ENCODE results near the gene SLC4A5.

SLC4A5 gene

DNA sequence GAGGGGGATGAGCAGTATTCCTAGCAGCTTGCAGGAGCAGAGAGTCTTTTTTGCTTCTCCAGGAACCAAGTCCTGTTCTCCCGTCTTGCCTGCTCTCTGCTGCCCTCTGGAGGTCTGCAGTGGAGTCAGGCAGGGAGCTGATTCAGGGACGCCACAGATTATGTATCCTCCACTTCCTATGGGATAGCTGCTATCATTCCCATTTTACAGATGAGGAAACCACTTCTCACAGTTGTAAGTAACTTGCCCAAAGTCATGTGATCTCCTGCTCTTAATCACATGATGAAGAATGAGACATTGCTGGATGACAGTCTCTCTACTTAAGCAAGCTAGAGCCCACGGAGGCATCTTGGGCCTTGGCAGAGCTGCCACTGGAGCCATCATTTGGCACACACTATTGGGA lies 8.3 kb downstream of the SLC4A5 start:
- TF ChIP-seq, protein P1, sequence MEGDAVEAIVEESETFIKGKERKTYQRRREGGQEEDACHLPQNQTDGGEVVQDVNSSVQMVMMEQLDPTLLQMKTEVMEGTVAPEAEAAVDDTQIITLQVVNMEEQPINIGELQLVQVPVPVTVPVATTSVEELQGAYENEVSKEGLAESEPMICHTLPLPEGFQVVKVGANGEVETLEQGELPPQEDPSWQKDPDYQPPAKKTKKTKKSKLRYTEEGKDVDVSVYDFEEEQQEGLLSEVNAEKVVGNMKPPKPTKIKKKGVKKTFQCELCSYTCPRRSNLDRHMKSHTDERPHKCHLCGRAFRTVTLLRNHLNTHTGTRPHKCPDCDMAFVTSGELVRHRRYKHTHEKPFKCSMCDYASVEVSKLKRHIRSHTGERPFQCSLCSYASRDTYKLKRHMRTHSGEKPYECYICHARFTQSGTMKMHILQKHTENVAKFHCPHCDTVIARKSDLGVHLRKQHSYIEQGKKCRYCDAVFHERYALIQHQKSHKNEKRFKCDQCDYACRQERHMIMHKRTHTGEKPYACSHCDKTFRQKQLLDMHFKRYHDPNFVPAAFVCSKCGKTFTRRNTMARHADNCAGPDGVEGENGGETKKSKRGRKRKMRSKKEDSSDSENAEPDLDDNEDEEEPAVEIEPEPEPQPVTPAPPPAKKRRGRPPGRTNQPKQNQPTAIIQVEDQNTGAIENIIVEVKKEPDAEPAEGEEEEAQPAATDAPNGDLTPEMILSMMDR (conservative IDR thresholded peaks at IDR 0.05) = peak; percentile 87
- TF ChIP-seq ZFX (IDR thresholded peaks at IDR 0.05) = no peak
- no peak overlapping the region for H3K27ac ChIP-seq

DNA sequence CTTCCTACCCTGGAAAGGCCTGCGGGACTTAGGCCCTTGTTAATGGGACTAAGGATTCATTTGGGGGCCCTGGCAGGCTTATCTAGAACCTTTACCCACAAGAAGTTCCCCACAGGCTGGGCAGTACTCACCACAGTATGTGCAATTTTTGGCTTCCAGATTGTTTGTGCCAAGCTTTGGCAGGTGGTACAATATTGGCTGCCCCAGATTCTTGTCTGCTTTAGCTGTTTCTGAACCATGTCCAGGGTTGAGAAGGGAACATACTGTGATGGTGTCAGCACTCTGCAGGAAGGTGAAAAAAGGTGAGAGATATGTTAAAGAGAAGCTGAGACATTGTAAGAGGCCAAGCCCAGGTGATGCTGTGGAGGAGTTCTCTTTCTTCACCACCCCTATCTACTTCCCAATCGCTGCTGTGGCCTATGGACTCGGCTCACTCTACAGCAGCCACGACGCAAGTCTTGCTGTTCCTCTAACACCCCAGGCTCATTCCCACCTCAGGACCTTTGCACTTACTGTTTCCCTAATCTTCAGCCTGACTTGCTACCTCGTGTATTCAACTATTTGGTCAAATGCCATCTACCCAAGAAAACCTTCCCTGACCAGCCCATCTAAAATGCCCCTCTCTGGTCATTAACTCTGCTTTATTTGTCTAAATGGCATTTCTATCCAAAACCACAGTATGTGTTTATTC lies 9.2 kb downstream of the SLC4A5 start:
- TF ChIP-seq ZFX (IDR thresholded peaks at IDR 0.05) = no peak
- no peak overlapping the region for H3K27ac ChIP-seq

DNA sequence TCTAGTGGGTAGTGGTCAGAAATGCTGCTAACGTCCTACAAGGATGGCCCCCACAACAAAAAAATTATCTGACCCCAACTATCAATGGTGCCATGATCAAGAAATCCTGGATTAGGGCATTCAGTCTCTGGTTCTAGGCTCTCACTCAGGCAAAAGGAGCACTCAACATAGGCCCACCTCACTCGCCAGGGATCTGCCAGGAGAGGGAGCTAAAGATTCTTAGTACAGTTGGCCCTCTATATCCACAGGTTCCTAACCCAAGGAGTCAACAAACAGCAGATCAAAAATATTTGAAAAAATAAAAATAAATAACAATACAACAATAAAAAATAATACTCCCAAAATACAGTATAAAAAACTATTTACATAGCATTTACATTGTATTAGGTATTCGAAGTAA lies 10.0 kb downstream of the SLC4A5 start:
- H3K27ac ChIP-seq = no peak overlapping the region
- no peak for TF ChIP-seq ZFX (IDR thresholded peaks at IDR 0.05)
- TF ChIP-seq, protein P1 (conservative IDR thresholded peaks at IDR 0.05) = peak; percentile 21

DNA sequence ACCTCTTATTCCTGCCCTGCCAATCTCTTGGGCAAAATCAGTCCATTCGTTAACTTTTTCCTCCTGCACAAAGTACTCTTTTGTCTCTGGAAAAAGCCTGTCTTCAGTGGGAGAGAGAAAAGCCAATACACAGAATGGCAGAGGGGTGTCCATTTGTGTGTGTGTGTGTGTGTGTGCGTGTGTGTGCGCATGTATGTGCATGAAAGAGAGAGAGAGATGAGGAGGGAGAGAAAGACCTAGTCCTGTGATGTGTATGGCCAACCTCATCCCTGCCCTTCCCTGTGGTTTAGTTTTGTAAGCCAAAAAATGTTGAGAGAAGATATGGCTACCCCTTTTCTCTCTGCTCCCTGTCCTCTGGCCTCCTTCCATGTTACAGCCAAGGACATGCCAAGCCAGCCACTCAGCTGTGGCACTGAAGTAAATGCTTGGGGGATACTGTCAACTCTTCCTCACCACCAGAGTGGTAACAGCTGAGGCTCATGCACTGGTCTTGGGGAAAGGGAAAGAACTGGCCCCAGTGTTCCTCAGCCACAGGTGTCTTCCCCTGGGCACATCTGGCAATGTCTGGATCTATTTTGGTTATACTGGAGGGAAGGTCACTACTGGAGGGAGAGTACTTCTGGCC lies 10.6 kb downstream of the SLC4A5 start:
- TF ChIP-seq ZFX (IDR thresholded peaks at IDR 0.05) = no peak
- TF ChIP-seq, protein P1 (conservative IDR thresholded peaks at IDR 0.05) = no peak
- no peak overlapping the region for H3K27ac ChIP-seq

DNA sequence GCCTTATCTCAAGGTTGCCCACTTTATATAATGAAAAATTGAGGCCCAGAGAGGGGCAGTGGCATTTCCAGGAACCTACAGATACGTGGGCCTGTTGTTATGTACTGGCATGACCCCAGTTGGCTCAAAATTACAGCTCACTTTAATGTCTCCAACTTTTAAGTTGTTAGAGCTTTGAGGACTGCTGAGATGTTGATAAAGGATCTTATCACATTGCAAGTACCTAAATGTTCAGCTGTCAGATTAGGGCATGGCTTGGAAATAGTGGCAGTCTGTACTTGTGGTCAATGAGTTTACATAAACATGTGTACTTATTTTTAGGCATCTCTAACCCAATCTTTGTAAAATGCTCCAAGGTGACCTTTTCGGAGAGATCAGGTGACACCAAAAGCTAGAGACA lies 14.6 kb downstream of the SLC4A5 start:
- TF ChIP-seq ZFX (IDR thresholded peaks at IDR 0.05) = no peak
- TF ChIP-seq, protein P1 (conservative IDR thresholded peaks at IDR 0.05) = no peak
- H3K27ac ChIP-seq = no peak overlapping the region

DNA sequence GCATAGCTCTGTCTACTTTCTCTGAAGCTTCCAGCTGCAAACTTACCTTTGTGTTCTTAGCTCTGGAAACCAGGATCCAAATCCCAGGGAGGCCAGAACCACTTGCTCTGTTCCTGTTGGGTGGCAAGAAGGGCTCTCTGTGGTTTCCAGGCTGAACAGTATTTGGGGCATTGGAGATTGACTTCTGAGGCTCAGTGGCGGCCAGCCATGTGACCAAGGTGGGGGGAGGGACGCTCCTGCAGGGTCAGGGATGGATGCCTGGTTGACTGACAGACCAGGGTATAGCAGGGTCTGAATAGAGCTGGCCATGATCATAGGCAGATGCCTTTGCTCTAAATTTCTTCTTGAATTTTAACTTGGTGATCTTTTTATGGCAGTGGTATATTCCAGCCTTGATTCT lies 15.1 kb downstream of the SLC4A5 start:
- no peak for TF ChIP-seq ZFX (IDR thresholded peaks at IDR 0.05)
- TF ChIP-seq, protein P1 (conservative IDR thresholded peaks at IDR 0.05) = no peak
- no peak overlapping the region for H3K27ac ChIP-seq

DNA sequence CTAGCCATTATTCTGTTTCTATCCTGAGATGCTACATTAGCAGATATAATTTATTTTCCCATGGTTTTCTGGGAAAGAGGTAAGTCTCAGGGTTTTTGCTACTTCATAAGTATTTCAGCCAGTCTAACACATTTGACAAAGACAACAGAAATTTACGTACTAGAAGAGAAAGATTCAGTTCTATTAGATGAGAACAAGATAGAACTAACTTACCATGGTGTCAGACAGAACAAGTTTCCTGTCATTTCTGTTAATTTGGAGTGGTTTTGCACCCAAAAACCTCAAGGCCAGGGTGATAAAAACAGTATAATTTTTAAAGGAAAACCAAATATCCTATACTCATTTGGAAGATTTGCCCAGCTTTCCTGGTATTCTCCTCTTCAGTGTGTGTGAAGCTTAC lies 15.6 kb downstream of the SLC4A5 start:
- H3K27ac ChIP-seq = no peak overlapping the region
- TF ChIP-seq ZFX (IDR thresholded peaks at IDR 0.05) = no peak
- TF ChIP-seq, protein P1 (conservative IDR thresholded peaks at IDR 0.05) = no peak

DNA sequence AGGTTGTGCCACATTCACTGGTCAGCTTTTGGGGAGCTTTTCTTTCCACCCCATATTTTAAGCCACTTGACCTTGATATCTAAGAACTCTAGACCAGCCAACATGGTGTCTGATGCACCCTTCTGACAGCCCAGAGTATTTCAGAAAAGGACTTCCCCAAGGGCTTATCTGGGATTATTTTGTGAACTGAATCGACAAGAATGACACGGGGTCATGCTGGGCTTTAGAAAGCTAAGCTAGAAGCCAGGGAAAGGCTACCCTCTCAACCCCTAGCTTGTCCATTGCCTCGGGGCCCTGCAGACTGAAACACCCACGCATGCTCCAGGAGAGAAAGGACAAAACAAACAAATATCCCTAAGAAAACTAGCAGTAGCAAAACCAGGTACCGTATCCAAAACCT lies 16.0 kb downstream of the SLC4A5 start:
- no peak overlapping the region for H3K27ac ChIP-seq
- TF ChIP-seq, protein P1 (conservative IDR thresholded peaks at IDR 0.05) = no peak
- TF ChIP-seq ZFX (IDR thresholded peaks at IDR 0.05) = no peak
